Peyer's patch (tissue), 4 donors: ENCODE data around the gene NRDE2. TPM values are rescaled to one million over a fixed set of nuclear protein-coding genes. Genes with fewer than 3 reads are reported as not detected.

ENCODE experiments used
- DNase-seq, 3 donors: peaks; one replicate each; pipeline ENCODE4 v3.0.0-alpha.2; 2017 to 2019
- H3K27ac ChIP-seq, 4 donors: fragments of 200-600 bp; sonication (generic); one replicate each; pipeline ENCODE4 v1.5.1; 2016 to 2019
- H3K27me3 ChIP-seq, 2 donors: fragments of 200-600 bp; sonication (generic); one replicate each; pipeline ENCODE4 v1.5.1; 2019
- H3K36me3 ChIP-seq, 3 donors: fragments of 200-600 bp; sonication (generic); one replicate each; pipeline ENCODE4 v1.5.1; 2016 to 2019
- H3K4me1 ChIP-seq, 4 donors: fragments of 200-600 bp; sonication (generic); one replicate each; pipeline ENCODE4 v1.5.1; 2016 to 2019
- H3K4me3 ChIP-seq, 4 donors: fragments of 200-600 bp; sonication (generic); 1 replicate in 3 of 4; 2 replicates in 1 of 4; pipeline ENCODE4 v1.5.1; 2016 to 2019; ENCODE audit warnings: mild to moderate bottlenecking in 1 of 4
- H3K9me3 ChIP-seq, 4 donors: fragments of 200-600 bp; sonication (generic); one replicate each; pipeline ENCODE4 v1.5.1; 2016 to 2019; ENCODE audit warnings: mild to moderate bottlenecking in 1 of 4
- CTCF ChIP-seq, 6 experiments: fragments of 450-650 bp in 4 of 6; fragments of 200-600 bp in 2 of 6; sonication (generic) in 1 of 6; IDR thresholded peaks; one replicate each; pipeline ENCODE4 v1.5.1; 2017 to 2019; ENCODE audit warnings: antibody characterized with exemption in 6 of 6, mild to moderate bottlenecking in 3 of 6, moderate library complexity in 1 of 6
- POLR2A ChIP-seq, 2 donors: fragments of 450-650 bp; IDR thresholded peaks; one replicate each; pipeline ENCODE4 v1.5.1; 2017; ENCODE audit warnings: antibody characterized with exemption in 2 of 2, mild to moderate bottlenecking in 2 of 2, moderate library complexity in 2 of 2
- total RNA-seq, 4 donors: library from RNA; depleted of rRNA; stranded (reverse); fragments of >200 nt; gene quantifications; one replicate each; pipeline ENCODE4 v1.1.0, GENCODE V29; 2016

Gene NRDE2
- total RNA-seq, 4 donors from 2014 or later, result 28.2 to 47.0 (median 41.5) TPM

GRCh38 chr14:90374813-90375212 is 43.1 kb upstream of the NRDE2 start:
- no peaks in the 10 kb centered on the region for H3K9me3 ChIP-seq
- no peak overlapping the region for H3K4me3 ChIP-seq
- no peak for TF ChIP-seq POLR2A (IDR thresholded peaks at IDR 0.05)
- H3K36me3 ChIP-seq, result no peaks in the 10 kb centered on the region
- H3K27me3 ChIP-seq, result no peaks in the 10 kb centered on the region
- no peak for DNase-seq
- H3K4me1 ChIP-seq, result no peaks in the 10 kb centered on the region
- no peak overlapping the region for H3K27ac ChIP-seq

DNA sequence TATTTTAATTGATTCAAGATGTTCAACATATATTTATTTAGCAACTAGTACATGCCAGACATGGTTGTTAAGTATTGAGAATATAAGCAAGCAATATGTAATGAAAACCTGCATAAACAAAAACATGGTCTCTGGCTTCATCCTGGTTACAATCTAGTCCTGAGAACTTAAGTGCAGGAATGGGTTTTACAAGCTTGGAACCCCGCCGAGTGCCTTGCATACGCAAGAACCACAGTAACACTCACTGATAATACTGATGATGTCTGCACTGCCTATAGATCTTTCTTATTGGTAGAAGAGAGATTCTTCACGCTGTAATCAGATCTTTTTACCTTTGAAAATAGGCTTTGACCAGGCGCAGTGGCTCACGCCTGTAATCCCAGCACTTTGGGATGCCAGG is 42.1 kb upstream of the NRDE2 start:
- no peak overlapping the region for H3K4me3 ChIP-seq
- H3K36me3 ChIP-seq, result no peaks in the 10 kb centered on the region
- TF ChIP-seq CTCF (IDR thresholded peaks at IDR 0.05), result no peak
- TF ChIP-seq POLR2A (IDR thresholded peaks at IDR 0.05), result no peak
- DNase-seq, result no peak
- H3K27me3 ChIP-seq, result no peaks in the 10 kb centered on the region
- H3K4me1 ChIP-seq, result no peaks in the 10 kb centered on the region
- no peaks in the 10 kb centered on the region for H3K9me3 ChIP-seq
- no peak overlapping the region for H3K27ac ChIP-seq

- TF ChIP-seq CTCF (IDR thresholded peaks at IDR 0.05), result peak in 4 of 6 experiments; percentile 26 to 48 (median 46)
- TF ChIP-seq POLR2A (IDR thresholded peaks at IDR 0.05), result no peak
- H3K9me3 ChIP-seq, result no peaks in the 10 kb centered on the region
- no peaks in the 10 kb centered on the region for H3K27me3 ChIP-seq
- no peaks in the 10 kb centered on the region for H3K36me3 ChIP-seq
- H3K4me1 ChIP-seq, result no peaks in the 10 kb centered on the region
- peak in 1 of 3 donors; percentile 64 for DNase-seq
- H3K4me3 ChIP-seq, result no peak overlapping the region
- peak overlapping the region in 1 of 4 donors; percentile 64 for H3K27ac ChIP-seq
Measured at GRCh38 chr14:90368946-90369721, 37.4 kb upstream of the NRDE2 start.

DNA sequence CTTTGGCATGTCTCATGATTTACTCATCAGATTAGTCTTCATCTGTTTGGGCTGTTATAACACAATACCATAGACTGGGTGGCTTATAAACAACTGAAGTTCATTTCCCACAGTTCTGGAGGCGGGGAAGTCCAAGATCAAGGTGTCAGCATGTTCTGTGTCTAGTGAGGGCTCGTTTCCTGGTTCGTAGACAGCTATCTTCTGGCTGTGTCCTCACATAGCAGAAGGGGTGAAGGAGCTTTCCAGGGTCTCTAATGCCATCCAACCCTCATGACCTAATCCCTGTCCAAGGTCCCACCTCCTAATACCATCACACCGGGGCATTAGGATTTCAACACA is 30.8 kb upstream of the NRDE2 start:
- Histone ChIP-seq H3K36me3 (no peaks in the 10 kb centered on the region), H3K4me3 (no peak overlapping the region), H3K27me3 (no peaks in the 10 kb centered on the region), H3K27ac (no peak overlapping the region), H3K9me3 (no peaks in the 10 kb centered on the region), H3K4me1 (peaks cover 0 to 6% (median 0%) of the 10 kb centered on the region in 4 donors)
- TF ChIP-seq CTCF (IDR thresholded peaks at IDR 0.05) (no peak), POLR2A (IDR thresholded peaks at IDR 0.05) (no peak)
- no peak for DNase-seq

DNA sequence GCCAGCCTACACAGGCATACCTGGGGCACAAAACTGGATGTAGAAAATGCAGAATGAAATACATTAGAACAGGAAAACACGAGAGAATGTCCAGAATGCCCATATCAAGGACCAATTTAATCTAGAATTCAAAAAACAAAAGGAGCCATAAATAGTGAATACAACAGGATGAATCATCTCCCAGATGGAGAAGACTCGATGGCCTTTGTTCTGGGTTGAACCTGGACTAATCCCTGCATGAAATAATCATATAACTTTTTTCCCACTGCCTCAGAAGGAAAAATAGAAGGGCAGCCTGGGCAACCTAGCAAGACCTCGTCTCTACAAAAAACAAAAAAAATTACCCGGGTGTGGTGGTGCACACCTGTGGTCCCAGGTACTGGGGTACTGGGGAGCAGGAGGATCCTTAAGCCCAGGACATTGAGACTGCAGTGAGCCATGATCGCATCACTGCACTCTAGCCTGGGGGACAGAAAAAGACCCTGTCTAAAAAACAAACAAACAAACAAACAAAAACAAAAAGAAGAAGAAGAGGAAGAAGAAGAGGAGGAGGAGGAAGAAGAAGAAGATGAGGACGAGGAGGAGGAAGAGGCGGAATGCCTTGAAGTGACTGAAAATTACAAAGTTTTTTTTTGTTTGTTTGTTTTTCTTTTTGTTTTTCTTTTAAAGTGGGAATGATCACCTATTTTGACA is 30.3 kb upstream of the NRDE2 start:
- TF ChIP-seq POLR2A (IDR thresholded peaks at IDR 0.05) (no peak), CTCF (IDR thresholded peaks at IDR 0.05) (no peak)
- H3K36me3 ChIP-seq, result no peaks in the 10 kb centered on the region
- peak overlapping the region in 1 of 4 donors; percentile 10 for H3K27ac ChIP-seq

GRCh38 chr14:90358359-90358758 is 26.6 kb upstream of the NRDE2 start:
- H3K4me3 ChIP-seq, result no peak overlapping the region
- no peak for DNase-seq
- no peak for TF ChIP-seq CTCF (IDR thresholded peaks at IDR 0.05)
- no peak for TF ChIP-seq POLR2A (IDR thresholded peaks at IDR 0.05)
- no peaks in the 10 kb centered on the region for H3K27me3 ChIP-seq
- no peak overlapping the region for H3K27ac ChIP-seq
- H3K36me3 ChIP-seq, result no peaks in the 10 kb centered on the region
- peaks cover 0 to 6% (median 0%) of the 10 kb centered on the region in 4 donors for H3K4me1 ChIP-seq
- no peaks in the 10 kb centered on the region for H3K9me3 ChIP-seq

More for the DNA sequence above, 30.3 kb upstream of the NRDE2 start:
- Histone ChIP-seq H3K4me3 (no peak overlapping the region), H3K4me1 (peaks cover 0 to 6% (median 0%) of the 10 kb centered on the region in 4 donors), H3K9me3 (no peaks in the 10 kb centered on the region), H3K27me3 (no peaks in the 10 kb centered on the region)
- DNase-seq, result no peak
